ENCODE data around the gene CTNNA3.

Gene CTNNA3

DNA sequence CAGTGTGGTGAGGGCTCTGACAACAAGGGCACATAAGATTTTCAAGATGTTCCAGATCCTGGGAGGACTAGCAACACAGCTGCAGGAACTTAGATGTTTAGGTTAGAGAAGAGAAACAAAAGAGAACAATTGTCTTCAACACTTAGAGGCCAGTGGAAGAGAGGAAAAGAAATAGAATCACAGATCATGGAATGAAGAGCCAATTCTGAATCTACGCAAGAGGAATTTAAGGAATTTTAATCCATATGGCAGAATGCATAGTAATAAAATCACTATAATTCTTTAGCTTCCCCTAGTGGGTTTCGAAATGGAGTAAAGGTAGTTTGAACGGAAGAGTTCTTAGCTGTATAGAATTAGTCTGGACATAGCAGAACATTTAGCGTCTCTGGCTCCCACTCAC is 884.8 kb downstream of the CTNNA3 start:
- no peak for DNase-seq (ENCODE audit: low spot score)

DNA sequence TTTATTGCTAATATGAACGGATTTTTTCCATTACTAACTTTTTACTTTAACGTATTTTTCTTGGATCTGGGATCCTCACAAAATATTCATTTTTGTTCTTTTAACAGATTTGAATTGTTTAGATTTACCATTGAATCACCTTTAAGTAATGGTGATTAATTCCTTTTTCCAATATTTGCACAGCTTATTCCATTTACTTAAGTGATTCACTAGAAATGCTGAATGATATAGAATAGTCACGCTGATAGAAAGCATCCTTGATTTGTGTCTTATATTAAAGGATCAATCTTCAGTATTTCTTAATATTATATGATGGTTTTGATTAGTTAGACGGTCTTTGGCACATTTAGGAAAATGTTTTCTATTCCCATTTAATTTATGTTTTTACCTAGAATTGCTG is 886.6 kb downstream of the CTNNA3 start:
- DNase-seq (ENCODE audit: low spot score) = no peak

DNA sequence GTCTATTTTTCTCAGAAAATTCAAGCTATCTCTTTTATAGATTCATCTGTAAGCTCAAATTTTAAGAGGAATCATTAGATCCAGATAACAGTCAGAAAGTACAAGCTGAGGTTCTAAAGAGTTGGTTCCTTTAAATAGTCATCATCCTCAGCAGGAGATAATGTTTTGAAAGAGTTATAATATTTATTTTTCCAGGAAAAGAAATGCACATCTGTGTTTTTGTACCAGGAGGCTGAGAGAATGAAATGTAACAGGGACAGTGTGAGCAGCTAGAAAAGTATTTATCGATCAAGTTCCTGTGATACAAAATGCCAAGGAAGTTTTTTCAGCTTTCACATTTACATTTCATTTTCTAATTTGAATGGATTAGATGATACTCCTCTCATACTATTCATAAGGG is 890.4 kb downstream of the CTNNA3 start:
- DNase-seq (ENCODE audit: low spot score) = no peak

DNA sequence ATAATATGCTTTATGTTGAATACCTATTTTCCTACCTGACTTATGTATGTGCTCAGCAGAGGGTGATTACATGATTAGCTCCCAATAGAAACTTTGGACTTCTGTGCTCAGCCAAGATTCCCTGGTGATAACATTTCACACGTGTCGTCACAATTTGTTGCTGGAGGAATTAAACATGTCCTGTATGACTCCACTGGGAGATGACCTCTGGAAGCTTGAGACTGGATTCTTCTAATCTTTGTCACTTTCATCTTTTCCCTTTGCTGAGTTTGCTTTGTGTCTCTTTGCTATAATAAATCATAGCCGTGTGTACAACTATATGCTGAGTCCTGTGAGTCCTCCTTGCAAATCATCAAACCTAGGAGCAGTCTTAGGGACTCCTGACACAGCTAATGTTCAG is 891.0 kb downstream of the CTNNA3 start:
- DNase-seq (ENCODE audit: low spot score) = no peak

DNA sequence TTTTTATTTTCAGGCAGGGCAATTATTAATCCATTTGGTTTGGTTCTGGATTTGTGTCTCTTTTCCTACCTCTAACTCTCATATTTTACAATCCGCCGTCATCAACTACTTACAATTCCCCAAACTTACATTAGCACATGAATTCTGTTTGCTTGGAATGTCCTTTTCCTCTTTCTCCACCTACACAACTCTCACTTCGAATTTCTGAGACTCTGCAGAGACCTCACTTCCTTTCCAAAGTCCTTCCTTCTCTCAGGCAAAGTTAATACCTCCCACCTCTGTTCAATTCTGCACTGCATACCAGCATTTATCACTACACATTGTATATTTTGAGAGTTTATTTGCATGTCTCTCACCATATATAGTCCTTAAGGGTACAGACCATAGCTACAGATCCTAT is 892.8 kb downstream of the CTNNA3 start:
- no peak for DNase-seq (ENCODE audit: low spot score)

DNA sequence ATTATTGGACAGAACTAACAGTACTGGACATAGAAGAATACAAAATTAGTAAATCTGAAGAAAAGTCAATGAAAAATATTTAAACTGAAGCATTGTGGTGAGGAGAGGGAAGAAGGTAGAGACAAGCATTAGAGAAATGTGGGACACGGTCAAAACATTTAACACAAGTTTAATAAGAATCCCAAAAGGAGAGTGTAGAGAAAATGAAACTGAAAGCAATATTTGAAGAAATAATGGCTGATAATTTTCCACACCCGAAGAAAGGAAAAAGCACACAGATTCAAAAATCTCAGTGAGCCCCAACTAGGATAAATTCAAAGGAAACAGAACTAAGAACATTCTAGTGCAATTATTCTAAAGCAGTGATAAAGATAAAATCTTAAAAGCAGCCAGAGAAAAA is 896.5 kb downstream of the CTNNA3 start:
- DNase-seq (ENCODE audit: low spot score) = no peak

DNA sequence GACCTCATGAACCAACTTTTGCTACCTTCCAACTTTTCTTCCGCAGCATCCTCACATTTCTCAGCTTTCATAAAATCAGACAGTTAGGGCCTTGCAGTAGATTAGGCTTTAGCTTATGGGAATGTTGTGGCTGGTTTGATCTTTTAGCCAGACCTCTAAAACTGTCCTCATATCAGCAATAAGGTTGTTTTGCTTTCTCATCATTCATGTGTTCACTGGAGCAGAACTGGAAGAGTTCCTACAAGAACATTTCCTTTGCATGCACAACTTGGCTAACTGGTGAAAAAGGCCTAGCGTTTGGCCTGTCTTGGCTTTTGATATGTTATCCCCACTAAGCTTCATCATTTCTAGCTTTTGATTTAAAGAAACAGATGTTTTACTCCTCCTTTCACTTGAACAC is 900.1 kb downstream of the CTNNA3 start:
- DNase-seq (ENCODE audit: low spot score) = no peak

DNA sequence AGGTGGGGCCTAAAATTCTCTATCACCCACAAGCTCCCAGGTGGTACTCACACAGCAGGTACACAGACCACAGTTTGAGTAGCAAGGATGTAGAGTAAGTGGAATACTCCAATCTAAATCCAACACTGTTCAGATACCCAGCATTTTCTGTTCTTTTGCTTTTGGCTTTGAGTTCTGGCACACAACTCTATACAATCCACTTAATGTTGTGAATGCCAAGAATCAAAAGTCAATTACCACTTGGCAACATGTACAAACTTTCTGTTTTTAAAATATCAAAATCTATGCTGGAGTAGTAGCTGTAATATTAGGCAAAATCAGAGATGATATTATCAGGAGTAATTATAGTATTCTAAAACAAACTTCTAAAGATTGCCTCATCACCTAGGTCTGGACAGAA is 903.6 kb downstream of the CTNNA3 start:
- no peak for DNase-seq (ENCODE audit: low spot score)

DNA sequence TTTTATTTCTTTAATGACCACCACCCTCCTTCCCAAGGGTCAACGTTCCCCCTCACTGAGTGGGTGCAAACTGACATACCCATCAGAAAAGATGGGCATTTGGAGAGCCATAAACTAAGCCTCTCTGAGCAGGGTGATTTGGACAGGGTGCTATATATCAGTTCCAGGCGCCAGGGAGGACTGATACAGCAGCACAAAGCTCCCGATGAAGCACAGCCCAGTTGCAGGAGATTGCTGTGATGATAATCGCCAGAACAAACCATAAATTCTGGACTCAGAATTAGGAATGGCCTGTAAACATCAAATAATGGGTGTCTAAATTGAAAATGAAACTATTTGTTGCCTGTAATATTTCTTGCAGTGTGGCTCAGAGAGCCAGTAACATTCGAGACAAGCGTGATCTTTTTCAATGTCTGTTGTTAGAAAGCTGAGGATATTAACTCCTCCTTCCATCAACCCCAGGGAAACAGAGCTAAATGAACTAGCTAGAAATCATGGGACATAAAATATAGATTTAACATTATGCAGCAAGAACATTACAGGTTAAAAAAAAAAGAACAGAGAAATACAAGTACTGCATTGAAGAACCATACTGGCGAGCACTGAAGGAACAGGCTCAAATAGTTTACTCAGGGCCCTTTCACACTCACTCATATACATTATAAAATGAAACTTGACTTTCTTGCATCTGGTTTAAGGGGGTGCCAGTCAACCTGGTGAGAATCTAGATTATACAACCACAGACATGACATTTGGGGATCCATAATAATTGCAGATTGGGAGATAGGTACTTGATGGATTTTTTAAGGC is 907.6 kb downstream of the CTNNA3 start:
- DNase-seq (ENCODE audit: low spot score) = no peak

DNA sequence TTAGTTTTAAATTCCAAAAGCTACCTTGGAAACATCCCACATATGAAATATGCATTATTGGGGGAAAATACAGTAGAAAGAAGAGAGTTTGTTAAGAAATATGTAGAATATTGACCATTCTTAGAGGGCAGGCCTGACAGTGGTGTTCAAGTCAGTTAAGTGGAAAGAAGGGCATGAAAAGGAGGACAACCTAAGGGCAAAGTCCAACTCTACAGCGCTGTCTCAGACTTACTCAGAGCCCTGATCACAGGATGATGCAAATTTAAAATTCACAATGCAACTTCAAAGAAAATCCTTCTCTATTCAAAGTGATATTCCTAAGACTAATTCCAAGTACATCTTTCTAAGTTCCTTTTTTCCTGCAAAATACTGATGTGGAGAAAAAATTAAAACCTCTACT is 909.3 kb downstream of the CTNNA3 start:
- DNase-seq (ENCODE audit: low spot score) = no peak

DNA sequence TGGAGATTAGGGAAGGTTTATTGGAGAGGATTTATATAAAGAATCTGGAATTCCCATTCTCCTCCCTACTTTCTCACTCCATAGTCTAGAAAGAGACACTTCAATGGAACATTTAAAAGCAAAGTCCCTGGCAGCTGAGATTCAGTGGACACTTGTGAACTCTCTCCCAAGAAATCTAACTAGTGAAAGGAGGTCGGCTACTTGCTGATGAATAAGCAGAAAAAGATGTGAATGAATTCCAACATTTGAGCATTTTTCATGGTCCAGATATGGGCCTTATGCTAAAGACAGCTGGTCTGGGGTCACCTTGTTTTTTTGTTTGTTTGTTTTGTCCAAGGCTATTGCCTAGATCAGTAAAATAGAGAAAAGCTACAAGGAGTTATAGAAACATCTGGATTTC is 911.2 kb downstream of the CTNNA3 start:
- DNase-seq (ENCODE audit: low spot score) = no peak

DNA sequence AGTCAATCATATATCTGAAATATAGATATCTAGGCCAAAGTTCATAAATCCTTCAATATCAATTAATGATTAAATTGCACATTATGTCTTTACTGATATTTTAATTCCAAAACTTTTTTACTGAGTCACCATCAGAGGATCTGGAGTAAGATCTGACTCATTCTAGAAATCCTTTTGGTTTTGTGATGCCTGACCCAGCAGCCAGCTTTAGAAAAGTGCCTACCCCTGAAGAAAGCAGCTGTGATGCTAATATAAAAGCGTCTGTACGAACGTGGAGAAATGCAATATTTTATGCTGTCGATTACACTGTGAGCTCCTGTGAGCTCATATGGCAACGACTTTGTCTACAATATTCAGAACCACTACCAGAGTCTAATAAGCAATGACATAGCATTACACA is 912.7 kb downstream of the CTNNA3 start:
- DNase-seq (ENCODE audit: low spot score) = no peak

DNA sequence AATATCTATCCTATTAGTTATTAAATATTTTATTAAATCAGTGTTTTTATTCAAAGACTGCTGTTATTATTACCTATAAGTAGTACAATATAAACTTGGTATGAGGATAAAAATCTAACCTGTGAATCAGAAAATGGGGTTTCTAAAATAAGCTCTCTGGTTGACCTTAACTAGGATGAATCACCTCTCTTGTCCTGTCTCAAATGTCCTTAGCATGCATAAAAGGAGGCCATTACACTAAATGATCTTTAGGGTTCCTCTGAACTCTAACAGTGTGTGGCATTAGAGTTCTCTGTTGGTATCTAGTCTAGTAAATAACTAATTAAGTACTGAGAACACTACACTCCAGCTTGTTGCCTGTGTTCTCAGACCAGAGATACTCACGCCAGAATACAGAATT is 913.2 kb downstream of the CTNNA3 start:
- DNase-seq (ENCODE audit: low spot score) = no peak

DNA sequence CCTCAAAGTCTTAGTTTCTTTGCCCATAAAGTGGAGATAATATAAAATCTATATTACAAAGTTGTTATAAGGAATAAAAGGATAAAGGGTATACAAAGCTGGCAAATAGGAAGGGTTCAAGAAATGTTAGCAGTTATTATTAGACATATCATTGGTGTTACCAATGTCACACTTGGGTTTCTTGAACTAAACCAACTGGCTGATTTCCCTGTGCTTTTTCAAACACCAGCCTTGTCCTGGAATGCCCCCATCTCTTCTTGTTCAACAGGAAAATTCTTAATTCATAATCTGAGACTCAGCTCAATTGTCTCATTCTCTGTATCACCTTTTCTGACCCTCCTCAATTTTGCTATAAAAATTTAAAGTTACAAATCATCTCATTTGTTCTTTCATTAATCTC is 913.9 kb downstream of the CTNNA3 start:
- DNase-seq (ENCODE audit: low spot score) = no peak

DNA sequence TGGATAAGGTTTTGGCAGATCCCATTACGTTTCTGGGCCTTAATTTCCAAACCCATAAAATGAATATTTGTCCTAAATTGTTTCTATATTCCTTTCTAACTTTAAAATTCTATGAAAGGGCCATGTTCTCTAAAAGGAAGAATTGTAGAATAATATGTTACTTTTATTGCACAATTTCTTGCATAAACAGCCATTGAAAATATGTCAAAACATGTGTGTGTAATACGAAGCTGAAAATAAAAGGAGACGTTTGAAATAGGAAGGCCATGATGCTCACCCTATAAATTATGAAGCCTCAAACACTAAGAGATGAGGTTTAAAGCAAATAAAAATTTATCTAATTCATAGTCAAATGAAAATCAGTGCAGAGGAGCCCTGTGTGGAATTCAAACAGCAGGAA is 915.2 kb downstream of the CTNNA3 start:
- no peak for DNase-seq (ENCODE audit: low spot score)

DNA sequence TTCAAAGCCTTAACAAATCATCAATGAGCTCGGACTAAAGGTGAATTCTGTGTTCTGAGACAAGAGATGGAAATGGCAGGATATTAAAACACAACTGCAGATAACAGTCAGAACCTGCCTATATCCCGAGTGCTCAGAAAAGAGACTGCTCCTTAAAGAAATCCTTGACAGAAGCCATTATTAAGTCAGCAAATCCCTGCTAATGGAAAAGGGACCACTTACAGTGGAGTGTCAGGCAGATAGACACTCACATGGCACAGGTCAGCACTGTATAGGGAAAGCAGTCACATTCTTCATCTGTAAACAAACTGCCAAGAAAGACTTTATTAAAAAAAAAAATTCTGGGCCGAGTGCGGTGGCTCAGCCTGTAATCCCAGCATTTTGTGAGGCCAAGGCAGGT is 917.6 kb downstream of the CTNNA3 start:
- no peak for DNase-seq (ENCODE audit: low spot score)

DNA sequence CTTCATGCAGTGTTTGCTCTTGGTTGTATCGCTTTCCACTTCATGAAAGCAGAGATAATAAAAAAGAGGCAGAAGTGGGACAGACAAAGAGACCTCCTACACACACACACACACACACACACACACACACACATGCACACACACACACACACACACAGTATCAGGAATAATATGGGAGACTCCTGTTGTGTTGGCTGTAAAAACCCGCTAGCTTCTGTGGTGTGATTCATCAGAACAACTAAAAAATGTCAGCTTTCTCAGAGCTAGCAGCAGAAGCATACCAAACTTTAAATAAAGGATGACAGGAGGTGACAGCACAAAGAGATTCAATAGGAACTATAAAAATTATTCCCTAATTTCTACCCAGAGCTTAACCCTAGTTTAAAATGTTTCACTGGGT is 918.3 kb downstream of the CTNNA3 start:
- no peak for DNase-seq (ENCODE audit: low spot score)

DNA sequence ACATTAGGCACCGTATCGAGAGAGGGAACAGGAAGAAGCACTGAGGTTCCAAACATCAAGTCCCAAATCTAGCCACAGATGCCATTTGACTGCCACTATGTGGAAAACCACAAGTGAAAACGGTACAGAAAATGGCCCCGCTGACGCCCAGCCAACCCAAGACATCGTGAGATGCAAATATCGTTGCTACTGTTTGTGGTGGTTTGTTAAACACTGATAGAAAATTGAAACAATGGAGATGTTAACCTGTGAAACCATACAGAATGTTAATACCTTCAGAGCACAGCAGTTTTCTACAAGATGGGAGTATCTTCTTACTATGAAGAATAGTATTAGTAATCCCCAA is 922.5 kb downstream of the CTNNA3 start:
- DNase-seq (ENCODE audit: low spot score) = no peak

DNA sequence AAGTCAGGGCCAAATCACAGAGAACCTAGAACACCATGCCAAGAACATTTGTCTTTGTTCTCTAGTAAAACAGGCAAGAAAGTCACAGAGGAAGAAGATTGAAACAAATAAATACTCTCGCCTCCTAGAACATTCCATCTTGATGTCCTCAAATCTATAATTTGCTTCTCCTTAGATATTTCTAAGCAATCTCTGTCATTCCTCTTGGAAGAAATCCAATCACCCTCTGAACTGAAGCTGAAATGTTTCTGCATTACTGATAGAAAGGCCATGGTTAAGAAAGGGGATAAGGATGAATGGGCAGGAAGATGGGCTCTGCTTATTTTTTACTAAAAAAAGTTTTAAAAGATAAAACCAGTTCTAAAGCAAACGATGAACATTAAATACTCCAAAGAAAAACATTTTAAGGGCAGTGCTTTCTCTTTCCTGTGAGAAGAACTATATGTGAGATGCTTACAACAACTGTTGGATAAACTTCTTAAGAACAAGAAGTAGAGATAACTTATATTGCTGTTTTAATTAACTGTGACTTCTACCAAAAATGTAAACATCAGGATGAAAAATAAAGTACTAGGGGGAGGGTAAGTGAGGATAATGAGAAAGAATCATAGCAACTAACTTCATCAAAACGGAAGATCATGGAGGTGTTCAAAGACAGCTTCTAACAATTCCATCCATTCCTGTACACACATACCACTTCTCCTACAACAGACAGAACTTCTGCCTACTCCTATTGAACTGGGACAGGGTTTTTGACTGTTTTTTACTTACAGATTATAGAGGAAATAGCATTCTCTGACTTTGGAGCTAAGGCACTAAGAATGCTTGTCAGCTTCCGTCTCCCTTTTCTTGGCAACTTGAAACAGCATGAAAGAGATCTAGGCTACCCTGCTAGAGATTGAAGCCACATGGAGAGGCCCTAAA is 923.2 kb downstream of the CTNNA3 start:
- DNase-seq (ENCODE audit: low spot score) = no peak

DNA sequence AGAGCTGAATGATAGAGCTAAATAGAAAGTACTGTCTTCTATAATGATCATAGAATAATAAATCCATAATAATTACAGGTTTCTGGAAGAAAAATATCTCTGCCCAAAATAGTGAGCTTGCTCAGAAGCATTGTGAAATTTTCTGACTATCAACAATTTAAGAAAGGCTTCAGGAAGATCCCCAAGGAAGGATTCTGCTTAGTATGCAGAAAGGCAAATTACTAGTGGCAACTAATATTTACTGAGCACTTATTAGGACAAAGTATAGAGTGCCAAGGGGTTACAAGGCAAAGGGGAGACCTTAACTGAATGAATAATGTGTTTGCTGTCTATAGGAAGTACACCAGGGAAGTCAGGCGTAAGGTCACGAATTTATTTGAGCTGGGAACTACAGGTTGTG is 928.3 kb downstream of the CTNNA3 start:
- DNase-seq (ENCODE audit: low spot score) = no peak

DNA sequence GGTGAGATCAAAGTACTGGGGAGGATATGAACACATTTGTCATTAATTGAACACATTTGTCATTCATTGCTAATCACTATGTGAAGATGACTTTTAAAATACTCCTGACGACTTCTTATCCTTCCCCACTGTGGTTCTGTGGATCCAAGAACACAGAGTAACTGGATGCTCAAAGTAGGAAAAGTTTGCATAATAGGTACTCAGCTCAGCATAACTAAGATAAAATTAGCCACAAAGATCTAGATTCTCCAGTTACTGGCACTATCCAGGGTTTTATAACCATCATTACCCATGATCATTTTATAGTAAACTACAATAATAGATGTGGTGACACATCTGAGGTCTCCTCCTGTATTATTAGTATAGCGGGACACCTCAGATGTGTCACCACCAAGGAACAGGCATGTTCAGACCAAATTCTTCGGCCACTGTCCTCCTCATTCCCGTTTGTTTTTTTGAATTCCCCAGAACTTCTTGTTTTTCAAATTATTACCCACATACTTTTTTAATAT is 933.7 kb downstream of the CTNNA3 start:
- DNase-seq (ENCODE audit: low spot score) = no peak

DNA sequence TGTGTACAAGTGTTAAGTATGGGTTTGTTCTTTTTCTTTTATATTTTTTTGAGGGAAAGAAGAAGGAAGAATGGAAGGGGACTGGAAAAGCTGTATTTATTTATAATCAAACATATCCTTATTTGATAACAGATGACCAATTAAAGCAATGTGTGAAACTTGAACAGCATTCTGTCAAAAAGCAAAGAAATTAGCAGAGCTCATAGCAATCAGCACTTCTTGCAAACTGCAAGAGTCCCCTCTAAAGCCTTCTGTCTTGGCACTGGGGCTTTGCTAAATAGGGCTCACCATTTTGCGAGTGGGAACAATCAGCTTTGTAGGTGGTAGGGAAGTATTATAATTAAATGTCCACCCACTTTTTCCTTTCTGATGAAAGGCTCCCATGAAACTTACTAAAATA is 935.1 kb downstream of the CTNNA3 start:
- no peak for DNase-seq (ENCODE audit: low spot score)

DNA sequence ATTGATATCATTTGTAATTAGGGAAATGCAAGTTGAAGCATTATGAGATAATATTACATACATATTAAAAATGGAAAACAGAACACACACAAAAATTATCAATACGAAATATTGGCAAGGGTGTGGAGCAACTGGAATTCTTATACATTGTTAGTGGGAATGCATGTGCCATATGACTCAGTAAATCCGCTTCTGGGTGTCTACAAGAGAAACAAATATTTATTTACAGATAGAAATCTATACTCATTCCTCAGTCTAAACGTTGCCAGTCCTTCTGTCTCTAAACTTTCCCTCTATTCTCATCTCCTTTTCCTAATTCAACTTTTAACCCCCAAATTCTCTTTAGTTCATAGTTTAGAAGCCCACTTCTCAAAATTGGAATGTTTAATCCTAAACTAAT is 940.5 kb downstream of the CTNNA3 start:
- DNase-seq (ENCODE audit: low spot score) = no peak
